Lower leg skin (tissue), 3 donors: ENCODE results near the gene COL4A1.

Source experiments
- CTCF ChIP-seq, 3 donors: fragments of 450-650 bp; IDR thresholded peaks; one replicate each; pipeline ENCODE4 v1.5.1; 2016; ENCODE audit warnings: antibody characterized with exemption in 3 of 3, mild to moderate bottlenecking in 3 of 3, moderate library complexity in 2 of 3
- POLR2A ChIP-seq, 2 donors: fragments of 450-650 bp; IDR thresholded peaks; one replicate each; pipeline ENCODE4 v1.6.1; 2016 to 2017; ENCODE audit warnings: antibody characterized with exemption in 2 of 2, mild to moderate bottlenecking in 1 of 2, moderate library complexity in 1 of 2

DNA sequence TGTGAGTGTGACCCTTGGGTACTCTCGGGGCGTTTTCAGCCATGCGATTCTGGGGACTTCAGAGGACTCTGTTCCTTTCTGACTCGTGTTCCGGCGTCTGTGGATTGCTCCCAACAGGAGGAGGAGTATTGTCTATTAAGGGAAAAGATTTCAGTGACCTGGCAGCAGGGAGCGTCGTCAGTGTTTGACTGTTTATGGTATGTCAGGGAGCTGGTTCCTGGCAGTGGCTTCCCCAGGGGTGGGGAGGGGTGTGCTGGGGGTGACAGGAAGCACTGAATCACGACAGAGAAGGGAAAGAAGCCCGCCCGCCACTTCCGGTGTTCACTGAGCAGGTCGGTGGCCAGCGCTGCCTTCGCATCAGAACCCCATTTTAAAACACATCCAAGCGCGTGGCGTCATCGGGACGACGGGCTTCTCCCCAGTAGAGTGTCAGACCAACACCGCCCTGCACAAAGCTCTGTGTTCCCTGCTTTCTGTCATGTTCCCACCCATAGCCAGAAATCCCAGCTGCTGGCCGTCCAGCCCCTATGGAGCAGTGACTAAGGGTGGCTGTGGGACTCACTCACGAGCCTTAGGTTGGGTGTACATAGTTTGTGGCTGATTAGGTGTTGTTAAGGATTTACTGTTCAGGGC lies 34.0 kb upstream of the COL4A1 start:
- TF ChIP-seq CTCF (IDR thresholded peaks at IDR 0.05): no peak
- no peak for TF ChIP-seq POLR2A (IDR thresholded peaks at IDR 0.05)
